Renal cortex interstitium (tissue), 11 donors: ENCODE data around the gene FADD. TPM values are rescaled to one million over a fixed set of nuclear protein-coding genes. Genes with fewer than 3 reads are reported as not detected.
"Not testable (repeated sequence)": the region's sequence is repeated elsewhere in the genome, so short reads cannot be mapped to it uniquely, and the experiment has no call there.

Experiments used
- DNase-seq, 11 donors: peaks; one replicate each; pipeline ENCODE4 v3.0.0-alpha.2; 2013; ENCODE audit warnings: low read depth in 9 of 11, low spot score in 4 of 11; ENCODE audit errors: extremely low read depth in 1 of 11
- polyA plus RNA-seq, 3 donors: library from polyadenylated mRNA; unstranded; fragments of 120-200 nt; gene quantifications; one replicate each; pipeline ENCODE4 v1.2.1, GENCODE V29; 2013; ENCODE audit not compliant: insufficient read length in 3 of 3

Gene FADD
- polyA plus RNA-seq, 3 donors, result 14.8 to 22.5 (median 18.6) TPM

- not testable (repeated sequence) for DNase-seq
Measured at GRCh38 chr11:70218076-70218475, 15.0 kb downstream of the FADD start.

GRCh38 chr11:70220136-70220535 is 17.0 kb downstream of the FADD start:
- no peak for DNase-seq

- DNase-seq, result no peak
Measured at GRCh38 chr11:70220920-70221319, 17.8 kb downstream of the FADD start.

- DNase-seq, result no peak
Measured at GRCh38 chr11:70225681-70226177, 22.6 kb downstream of the FADD start.

- no peak for DNase-seq
Measured at GRCh38 chr11:70226183-70226582, 23.1 kb downstream of the FADD start.

- DNase-seq, result no peak
Measured at GRCh38 chr11:70226967-70227366, 23.9 kb downstream of the FADD start.

GRCh38 chr11:70229737-70230136 is 26.6 kb downstream of the FADD start:
- DNase-seq, result no peak

- no peak for DNase-seq
Measured at GRCh38 chr11:70230151-70230839, 27.2 kb downstream of the FADD start.

GRCh38 chr11:70230840-70231710 is 28.0 kb downstream of the FADD start:
- no peak for DNase-seq

GRCh38 chr11:70233034-70233433 is 29.9 kb downstream of the FADD start:
- no peak for DNase-seq

- no peak for DNase-seq
Measured at GRCh38 chr11:70233511-70233934, 30.4 kb downstream of the FADD start.

GRCh38 chr11:70233962-70234361 is 30.9 kb downstream of the FADD start:
- no peak for DNase-seq

- DNase-seq, result no peak
Measured at GRCh38 chr11:70240337-70240736, 37.2 kb downstream of the FADD start.

GRCh38 chr11:70241709-70242108 is 38.6 kb downstream of the FADD start:
- no peak for DNase-seq

GRCh38 chr11:70242885-70243284 is 39.8 kb downstream of the FADD start:
- no peak for DNase-seq

- no peak for DNase-seq
Measured at GRCh38 chr11:70243912-70244652, 41.0 kb downstream of the FADD start.

- DNase-seq, result no peak
Measured at GRCh38 chr11:70244698-70245097, 41.6 kb downstream of the FADD start.

GRCh38 chr11:70246196-70246595 is 43.1 kb downstream of the FADD start:
- no peak for DNase-seq

- no peak for DNase-seq
Measured at GRCh38 chr11:70247042-70247709, 44.1 kb downstream of the FADD start.
